ENCODE data around the gene TMEM8B.

Gene TMEM8B

GRCh38 chr9:35869621-35870216 is 40.7 kb downstream of the TMEM8B start:
- TF ChIP-seq REST (IDR thresholded peaks at IDR 0.05; ENCODE audit: insufficient read depth in 1 of 2, low read depth in 2 of 2, low read length in 2 of 2) (no peak), POLR2AphosphoS5 (IDR thresholded peaks at IDR 0.05; ENCODE audit: low read depth, low read length) (no peak)

- TF ChIP-seq REST (IDR thresholded peaks at IDR 0.05; ENCODE audit: insufficient read depth in 1 of 2, low read depth in 2 of 2, low read length in 2 of 2) (no peak), POLR2AphosphoS5 (IDR thresholded peaks at IDR 0.05; ENCODE audit: low read depth, low read length) (no peak), SIN3A (IDR thresholded peaks at IDR 0.05; ENCODE audit: borderline replicate concordance, insufficient read depth, low read length) (no peak), FOXP2 (optimal IDR thresholded peaks at IDR 0.05; ENCODE audit: borderline replicate concordance, extremely low read depth, extremely low read length, insufficient read depth) (no peak), TAF1 (IDR thresholded peaks at IDR 0.05; ENCODE audit: borderline replicate concordance, insufficient read depth, low read length) (no peak)
These were observed 41.4 kb downstream of the TMEM8B start, which contains the start of gene OR13J1 for GRCh38 chr9:35870351-35870923. Gene OR13J1, minus strand, starts transcription at chr9:35870401. Its CDS starts 0 bp downstream, at chr9:35870401.

- TF ChIP-seq FOXP2 (optimal IDR thresholded peaks at IDR 0.05; ENCODE audit: borderline replicate concordance, extremely low read depth, extremely low read length, insufficient read depth) (no peak), TAF1 (IDR thresholded peaks at IDR 0.05; ENCODE audit: borderline replicate concordance, insufficient read depth, low read length) (no peak), REST (IDR thresholded peaks at IDR 0.05; ENCODE audit: insufficient read depth in 1 of 2, low read depth in 2 of 2, low read length in 2 of 2) (no peak), SIN3A (IDR thresholded peaks at IDR 0.05; ENCODE audit: borderline replicate concordance, insufficient read depth, low read length) (no peak), POLR2AphosphoS5 (IDR thresholded peaks at IDR 0.05; ENCODE audit: low read depth, low read length) (no peak)
These were observed 42.5 kb downstream of the TMEM8B start for GRCh38 chr9:35871545-35871944.

GRCh38 chr9:35872505-35872904 is 43.5 kb downstream of the TMEM8B start:
- TF ChIP-seq SIN3A (IDR thresholded peaks at IDR 0.05; ENCODE audit: borderline replicate concordance, insufficient read depth, low read length) (no peak), FOXP2 (optimal IDR thresholded peaks at IDR 0.05; ENCODE audit: borderline replicate concordance, extremely low read depth, extremely low read length, insufficient read depth) (no peak), TAF1 (IDR thresholded peaks at IDR 0.05; ENCODE audit: borderline replicate concordance, insufficient read depth, low read length) (no peak), REST (IDR thresholded peaks at IDR 0.05; ENCODE audit: insufficient read depth in 1 of 2, low read depth in 2 of 2, low read length in 2 of 2) (no peak), POLR2AphosphoS5 (IDR thresholded peaks at IDR 0.05; ENCODE audit: low read depth, low read length) (no peak)

Data from PFSK-1 (cell line).